Endometrial microvascular endothelial cells (primary cell): ENCODE results near the gene ESRRB. TPM values are rescaled to one million over a fixed set of nuclear protein-coding genes. Genes with fewer than 3 reads are reported as not detected.
"Not testable (repeated sequence)": the region's sequence is repeated elsewhere in the genome, so short reads cannot be mapped to it uniquely, and the experiment has no call there.

Source experiments
- in situ Hi-C: cut with HindIII; loops from 2 replicates; pipeline ENCODE4 v1.10.0; 2017; ENCODE audit warnings: low sequenced_read_pairs, low pct_unique_long_range_greater_than_20kb; ENCODE audit errors: inconsistent ontology term
- total RNA-seq: library from RNA; depleted of rRNA; stranded (reverse); fragments of >200 nt; gene quantifications from one replicate; pipeline ENCODE4 v1.2.3, GENCODE V29; 2015; ENCODE audit errors: inconsistent ontology term

Gene ESRRB
- total RNA-seq, 1 donor from 2014 or later = not detected

GRCh38 chr14:76510181-76510580 is 134.2 kb downstream of the ESRRB start:
- in situ Hi-C loops = no loop called here

- in situ Hi-C loops = no loop called here
Measured at GRCh38 chr14:76514213-76514998, 138.5 kb downstream of the ESRRB start.

GRCh38 chr14:76516884-76517283 is 140.9 kb downstream of the ESRRB start:
- in situ Hi-C loops = no loop called here

GRCh38 chr14:76518366-76518765 is 142.4 kb downstream of the ESRRB start:
- in situ Hi-C loops = no loop called here

- in situ Hi-C loops = no loop called here
Measured at GRCh38 chr14:76525106-76525821, 149.3 kb downstream of the ESRRB start.

- in situ Hi-C loops = no loop called here
Measured at GRCh38 chr14:76531085-76531484, 155.1 kb downstream of the ESRRB start.

- in situ Hi-C loops = no loop called here
Measured at GRCh38 chr14:76531821-76532318, 155.9 kb downstream of the ESRRB start.

GRCh38 chr14:76536636-76537035 is 160.7 kb downstream of the ESRRB start:
- in situ Hi-C loops = not testable (repeated sequence)

- in situ Hi-C loops = no loop called here
Measured at GRCh38 chr14:76537906-76538647, 162.1 kb downstream of the ESRRB start.

GRCh38 chr14:76538648-76539008 is 162.7 kb downstream of the ESRRB start:
- in situ Hi-C loops = no loop called here

- in situ Hi-C loops = no loop called here
Measured at GRCh38 chr14:76539130-76539529, 163.2 kb downstream of the ESRRB start.

GRCh38 chr14:76541594-76542219 is 165.8 kb downstream of the ESRRB start:
- in situ Hi-C loops = no loop called here

GRCh38 chr14:76546426-76547221 is 170.7 kb downstream of the ESRRB start:
- in situ Hi-C loops = no loop called here

GRCh38 chr14:76547831-76548230 is 171.9 kb downstream of the ESRRB start:
- in situ Hi-C loops = no loop called here

- in situ Hi-C loops = no loop called here
Measured at GRCh38 chr14:76550534-76550933, 174.6 kb downstream of the ESRRB start.

- in situ Hi-C loops = no loop called here
Measured at GRCh38 chr14:76551116-76551515, 175.2 kb downstream of the ESRRB start.
